Mammary epithelial cell (primary cell): Measurements from ENCODE around the gene FAM184B.

Experiments used
- CTCF ChIP-seq, 2 donors: IDR thresholded peaks in 1 of 2; conservative IDR thresholded peaks in 1 of 2; 2 replicates each; pipeline ENCODE4 v1.5.1; 2011 to 2012; ENCODE audit warnings: inconsistent platforms in 2 of 2, low read length in 2 of 2, mild to moderate bottlenecking in 2 of 2, control low read depth in 1 of 2, low read depth in 1 of 2; ENCODE audit not compliant: insufficient read depth in 1 of 2; ENCODE audit errors: extremely low read depth in 1 of 2
- EZH2 ChIP-seq: IDR thresholded peaks from 2 replicates; pipeline ENCODE4 v1.6.1; 2012; ENCODE audit warnings: low read length, inconsistent platforms, borderline replicate concordance

- TF ChIP-seq CTCF (conservative IDR thresholded peaks at IDR 0.05 in 1 of 2, IDR thresholded peaks at IDR 0.05 in 1 of 2; ENCODE audit: extremely low read depth in 1 of 2, insufficient read depth in 1 of 2, low read depth in 1 of 2, low read length in 2 of 2): no peak
- no peak for TF ChIP-seq EZH2
Observed at GRCh38 chr4:17766826-17767458, 14.5 kb downstream of the FAM184B start.
